HG02840 (cell line): ENCODE measurements around the gene BTBD1.
A peak's percentile ranks its signal among the peaks of the same experiment; 100 is the strongest.

Source experiments
- ATAC-seq: cut with Tn5 transposase; IDR thresholded peaks from one replicate; pipeline ENCODE4 v1.9.1; 2021; ENCODE audit warnings: mild to moderate bottlenecking, moderate library complexity, moderate number of reproducible peaks; ENCODE audit not compliant: unreplicated experiment, low FRiP score

Gene BTBD1

GRCh38 chr15:83066734-83067637 lies at the start of gene BTBD1:
BTBD1 (minus strand) TSS chr15:83067252; CDS start chr15:83067151, 101 bp downstream.
- ATAC-seq = peak; percentile 82

- no peak for ATAC-seq
Observed at GRCh38 chr15:83115831-83116565, 48.9 kb upstream of the BTBD1 start.

DNA sequence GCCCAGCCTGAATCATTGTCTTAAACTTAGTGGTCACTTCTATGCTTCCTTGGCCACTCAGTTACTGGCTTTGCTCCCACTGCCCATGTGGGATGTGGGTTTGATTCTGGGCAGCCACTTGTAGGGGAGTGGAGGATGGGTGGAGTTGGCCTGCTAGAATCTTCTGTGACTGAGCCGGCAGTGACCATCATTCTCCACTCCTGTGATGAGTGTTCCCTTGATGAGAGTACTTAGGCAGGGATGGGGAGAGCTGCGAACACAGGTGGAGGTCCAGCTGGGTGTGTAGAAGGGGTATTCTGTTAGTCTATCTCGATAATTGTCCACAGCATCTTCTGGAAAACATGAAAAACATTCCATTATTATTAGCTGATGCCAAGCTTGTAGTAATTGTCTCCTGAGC lies 48.4 kb upstream of the BTBD1 start:
- no peak for ATAC-seq

DNA sequence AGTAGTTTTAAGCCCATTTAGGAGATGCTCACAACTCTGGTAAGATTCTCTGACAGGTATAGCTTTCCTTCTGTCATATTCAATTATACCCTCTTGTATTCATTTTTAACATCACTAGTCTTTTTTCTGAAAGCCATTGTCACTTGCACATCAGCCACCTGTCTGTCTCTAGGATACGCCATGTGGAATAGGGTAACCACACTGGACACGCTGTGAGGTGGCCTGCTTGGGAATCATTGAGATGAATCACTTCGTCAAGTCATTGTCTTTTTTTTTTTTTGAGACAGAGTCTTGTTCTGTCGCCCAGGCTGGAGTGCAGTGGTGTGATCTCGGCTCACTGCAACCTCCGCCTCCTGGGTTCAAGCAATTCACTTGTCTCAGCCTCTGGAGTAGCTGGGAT lies 47.8 kb upstream of the BTBD1 start:
- ATAC-seq = no peak

GRCh38 chr15:83113881-83114674 lies 47.0 kb upstream of the BTBD1 start:
- ATAC-seq = no peak

DNA sequence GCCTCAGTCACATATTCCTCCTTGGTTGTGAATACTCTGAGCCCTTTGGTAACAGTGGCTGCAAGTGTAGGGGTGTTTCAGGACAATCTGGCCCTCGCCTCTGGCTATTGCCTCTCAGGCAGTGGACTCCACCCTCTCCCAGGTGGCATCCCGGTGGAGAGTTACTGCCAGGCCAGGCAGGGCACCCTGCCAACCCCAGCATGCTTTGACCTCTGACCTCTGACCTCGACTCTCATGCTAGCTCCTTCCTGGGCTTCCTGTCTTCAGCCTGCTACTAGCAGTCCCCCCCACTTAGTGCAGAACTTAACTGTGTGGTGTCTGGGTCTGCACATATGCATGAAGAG lies 45.9 kb upstream of the BTBD1 start:
- no peak for ATAC-seq

DNA sequence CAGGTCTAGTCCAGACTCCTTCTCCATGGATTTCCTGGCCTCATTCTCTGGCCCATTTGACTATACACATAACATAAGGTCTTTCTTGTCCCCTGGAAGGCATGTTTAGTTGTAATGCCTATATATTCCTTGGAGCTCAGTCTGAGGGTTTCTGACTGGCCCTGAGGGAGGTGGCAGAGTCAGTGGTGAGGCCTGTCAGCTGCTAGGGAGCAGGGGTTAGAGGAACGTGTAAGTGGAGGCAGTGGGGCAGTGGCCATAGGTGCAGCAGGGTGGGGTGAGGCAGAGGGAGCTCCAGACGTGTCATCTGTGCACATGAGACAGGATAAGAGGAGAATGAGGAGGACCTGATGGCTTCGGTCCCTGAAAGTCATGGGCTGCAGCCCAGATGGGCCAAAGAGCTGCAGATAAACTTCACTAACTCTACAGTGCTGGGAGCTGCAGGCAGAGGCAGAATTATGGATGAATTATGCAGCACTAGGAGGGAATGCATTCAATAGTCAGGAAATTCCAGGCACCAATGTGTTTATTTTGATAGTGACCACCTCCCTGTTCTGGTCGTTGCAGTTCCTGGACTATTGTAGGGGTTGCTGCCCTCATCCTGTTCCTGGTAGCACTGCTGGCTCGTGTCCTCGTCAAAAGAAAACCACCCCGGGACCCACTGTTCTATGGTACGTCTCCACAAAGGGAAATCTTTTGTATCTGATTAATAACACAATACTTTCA lies 45.3 kb upstream of the BTBD1 start:
- ATAC-seq = no peak

GRCh38 chr15:83111149-83111548 lies 44.1 kb upstream of the BTBD1 start:
- no peak for ATAC-seq

DNA sequence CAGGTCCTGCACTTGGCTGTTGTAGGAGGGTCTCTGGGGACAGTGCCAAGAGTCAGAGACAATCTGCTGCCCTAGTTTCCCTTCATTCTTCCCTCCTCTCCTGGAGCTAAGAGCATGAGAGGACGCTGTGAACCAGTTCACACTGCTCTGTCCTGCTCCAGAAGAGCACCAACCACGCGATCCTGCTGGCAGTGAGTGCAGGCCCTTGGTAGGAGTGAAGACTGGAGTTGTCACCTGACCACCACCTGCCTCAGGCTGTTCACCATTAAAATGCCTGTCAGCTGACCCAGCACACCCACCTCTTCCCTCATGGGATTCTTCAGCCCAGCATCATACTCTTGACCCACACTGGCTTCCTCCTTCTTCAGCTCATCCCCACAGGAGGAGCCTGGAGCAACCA lies 43.3 kb upstream of the BTBD1 start:
- ATAC-seq = no peak

DNA sequence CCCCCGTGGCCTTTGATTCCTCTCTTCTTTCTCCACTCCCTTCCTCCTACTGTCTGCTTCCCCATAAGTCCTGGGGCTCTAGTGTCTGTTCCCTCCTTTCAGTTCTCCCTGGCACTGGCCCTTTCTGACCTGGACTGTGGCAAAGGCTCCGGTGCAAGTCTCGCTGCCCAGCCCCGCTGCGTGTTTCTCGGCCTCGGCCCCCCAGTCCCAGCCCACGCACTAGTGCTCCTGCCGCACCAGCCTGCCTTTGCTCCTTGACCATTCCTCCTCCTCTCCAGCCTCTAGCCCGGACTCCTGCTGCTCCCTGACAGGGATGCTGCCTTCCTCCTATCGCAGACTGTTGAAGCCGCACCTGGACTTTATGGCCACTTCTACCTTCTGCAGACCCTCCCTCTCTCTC lies 42.5 kb upstream of the BTBD1 start:
- no peak for ATAC-seq

DNA sequence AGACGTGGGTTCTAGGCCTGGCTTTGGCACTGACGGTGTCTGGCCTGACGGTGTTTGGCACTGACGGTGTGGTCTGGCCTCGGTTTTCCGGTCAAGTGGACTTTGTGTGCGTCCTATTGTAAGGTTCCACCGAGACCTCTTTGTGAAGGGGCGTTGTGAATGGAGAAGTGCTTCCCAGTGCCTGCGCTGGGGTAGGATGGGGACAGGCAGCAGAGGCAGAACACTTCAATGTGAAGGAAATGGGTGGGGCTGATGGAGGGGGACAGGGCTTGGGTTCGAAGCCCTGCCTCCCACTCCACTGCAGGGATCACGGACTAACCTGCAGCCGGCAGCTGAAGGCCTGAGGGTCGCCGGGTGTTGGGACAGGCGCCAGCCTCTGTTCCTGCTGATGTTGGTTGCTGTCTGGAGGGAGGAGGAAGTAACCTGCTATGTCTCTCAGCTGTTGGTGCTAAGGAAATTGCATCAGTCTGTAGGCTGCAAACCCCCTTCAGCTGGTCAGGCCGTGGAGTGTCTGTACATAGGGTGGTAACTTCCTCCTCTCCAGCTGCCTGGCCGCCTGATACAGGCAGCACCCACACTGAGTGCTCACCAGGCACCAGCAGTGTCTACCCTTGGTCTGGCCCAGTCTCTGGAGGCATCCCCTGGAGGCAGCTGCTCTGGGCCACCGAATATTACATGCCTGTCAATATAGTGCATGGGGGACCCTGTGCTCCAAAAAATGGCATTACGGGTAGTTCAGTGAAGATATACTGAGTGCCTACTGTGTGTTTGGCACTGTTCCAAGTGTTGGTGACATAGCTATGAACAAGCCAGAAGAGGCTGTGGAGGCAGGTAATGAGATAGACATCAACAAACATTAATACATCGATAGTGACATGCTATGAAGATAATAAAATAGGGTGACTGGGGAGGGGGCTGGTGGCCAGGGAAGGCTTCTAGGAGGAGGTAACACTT lies 41.5 kb upstream of the BTBD1 start:
- peak; percentile 54 for ATAC-seq

DNA sequence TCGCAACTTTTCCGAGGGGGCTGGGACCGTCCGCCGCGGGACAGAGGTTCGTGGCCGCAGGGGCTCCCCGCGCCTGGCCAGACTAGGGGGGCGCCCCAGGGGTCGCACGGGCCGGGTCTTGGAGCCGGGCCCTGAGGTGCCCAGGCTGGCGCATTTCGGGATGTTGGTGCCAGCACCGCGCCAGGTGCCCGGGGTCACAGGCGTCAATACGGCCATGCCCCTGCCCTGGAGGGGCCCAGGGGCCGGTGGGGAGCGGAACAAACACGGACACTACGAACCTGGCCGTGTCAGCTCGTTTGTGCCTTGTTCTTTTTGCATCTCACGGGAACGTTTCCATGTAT lies 40.8 kb upstream of the BTBD1 start:
- no peak for ATAC-seq

DNA sequence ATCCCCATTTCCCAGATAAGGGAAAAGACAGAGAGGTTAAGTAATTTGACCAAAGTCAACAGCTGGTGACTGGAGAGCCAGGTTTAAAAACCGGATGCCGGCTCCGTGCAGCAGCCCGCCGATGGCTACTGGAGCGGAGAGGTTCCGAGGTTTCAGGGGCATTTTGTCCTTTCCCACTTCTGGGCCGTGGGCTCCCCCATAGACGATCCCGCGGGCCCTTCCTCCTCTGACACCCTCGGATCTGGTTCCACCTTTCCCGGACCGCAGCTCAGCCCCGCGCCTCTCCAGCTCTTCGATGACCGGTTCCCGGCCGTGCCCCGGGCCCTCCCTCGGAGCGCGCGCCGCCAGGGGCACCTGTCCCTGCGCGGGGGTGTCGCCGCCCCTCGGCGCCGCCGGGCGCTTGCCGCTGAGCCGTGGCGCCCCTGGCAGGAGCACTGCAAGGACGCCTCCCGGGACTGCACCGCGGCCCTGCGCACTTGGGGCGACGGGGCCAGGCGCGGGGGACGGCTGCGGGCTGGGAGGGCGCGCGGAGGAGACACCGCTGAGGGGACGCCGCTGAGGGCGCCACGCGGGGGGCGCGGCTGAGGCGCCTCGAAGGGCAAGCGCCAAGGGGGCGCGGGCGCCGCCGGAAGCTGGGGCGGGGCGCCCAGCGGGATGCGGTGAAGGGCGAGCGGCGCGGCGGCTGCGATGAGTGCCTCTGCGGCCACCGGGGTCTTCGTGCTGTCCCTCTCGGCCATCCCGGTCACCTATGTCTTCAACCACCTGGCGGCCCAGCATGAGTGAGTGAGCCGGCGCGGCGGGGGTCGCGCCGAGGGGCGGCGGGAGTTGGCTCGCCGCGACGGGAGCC lies 40.2 kb upstream of the BTBD1 start, which contains the start of gene TM6SF1:
TM6SF1 (plus strand) TSS at position 652 of the 847 bp plus-strand sequence; CDS start at position 688, 36 bp downstream.
- ATAC-seq = no peak

DNA sequence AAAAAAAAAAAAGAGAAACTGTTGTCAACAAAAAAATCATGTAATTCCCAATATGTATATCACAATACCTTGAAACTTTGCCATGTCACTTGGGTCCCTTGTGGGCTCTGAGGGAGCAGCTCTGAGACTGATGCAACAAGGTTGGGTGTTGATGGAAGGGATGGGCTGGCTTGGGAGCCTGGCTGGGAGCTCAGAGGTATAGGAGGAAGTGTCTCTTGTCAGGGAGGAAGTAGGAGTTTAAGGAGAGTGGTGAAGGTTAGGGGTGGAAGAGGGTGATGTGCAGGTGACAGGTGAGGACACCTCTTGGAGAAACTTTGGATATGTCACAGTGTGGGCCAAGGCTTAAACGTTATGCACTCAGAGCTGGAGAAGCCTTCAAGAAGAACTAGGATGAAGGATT lies 38.4 kb upstream of the BTBD1 start:
- no peak for ATAC-seq

DNA sequence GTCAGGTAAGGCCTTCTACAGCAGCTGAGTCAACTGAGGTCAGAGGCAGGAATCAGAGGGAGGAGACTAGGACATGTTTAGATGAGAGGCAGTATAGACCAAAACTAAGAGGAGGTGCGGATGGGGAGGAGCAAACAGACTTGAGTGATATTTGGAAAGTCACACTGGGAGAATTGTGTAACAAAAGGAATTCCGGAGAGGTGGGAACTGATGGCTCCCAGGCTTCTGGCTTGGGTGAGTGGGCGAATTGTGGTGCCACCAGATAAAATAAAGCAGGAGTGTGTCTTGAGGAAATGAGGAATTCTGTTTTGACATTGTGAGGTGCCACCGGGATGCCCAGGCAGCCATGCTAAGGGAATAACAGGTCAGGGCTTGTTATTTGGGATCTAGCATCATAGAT lies 37.1 kb upstream of the BTBD1 start:
- no peak for ATAC-seq

DNA sequence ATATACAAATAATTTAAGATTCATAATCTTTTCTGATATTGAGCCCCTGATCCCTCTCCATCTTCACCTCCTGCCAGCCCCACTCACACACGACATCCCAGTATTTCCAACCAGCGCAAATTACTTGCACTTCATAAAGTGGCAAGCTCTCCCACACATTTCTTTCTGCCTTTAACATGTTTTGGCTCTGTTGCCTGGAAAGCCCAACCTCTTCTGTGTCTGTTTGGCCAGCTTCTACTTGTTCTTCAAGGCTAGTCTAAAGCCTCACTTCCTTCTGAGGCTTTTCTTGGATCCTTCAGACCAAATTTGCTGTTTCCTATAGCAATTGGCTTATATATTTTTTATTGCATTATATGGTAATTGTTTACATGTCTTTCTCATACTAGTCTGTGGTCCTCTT lies 35.3 kb upstream of the BTBD1 start:
- no peak for ATAC-seq

DNA sequence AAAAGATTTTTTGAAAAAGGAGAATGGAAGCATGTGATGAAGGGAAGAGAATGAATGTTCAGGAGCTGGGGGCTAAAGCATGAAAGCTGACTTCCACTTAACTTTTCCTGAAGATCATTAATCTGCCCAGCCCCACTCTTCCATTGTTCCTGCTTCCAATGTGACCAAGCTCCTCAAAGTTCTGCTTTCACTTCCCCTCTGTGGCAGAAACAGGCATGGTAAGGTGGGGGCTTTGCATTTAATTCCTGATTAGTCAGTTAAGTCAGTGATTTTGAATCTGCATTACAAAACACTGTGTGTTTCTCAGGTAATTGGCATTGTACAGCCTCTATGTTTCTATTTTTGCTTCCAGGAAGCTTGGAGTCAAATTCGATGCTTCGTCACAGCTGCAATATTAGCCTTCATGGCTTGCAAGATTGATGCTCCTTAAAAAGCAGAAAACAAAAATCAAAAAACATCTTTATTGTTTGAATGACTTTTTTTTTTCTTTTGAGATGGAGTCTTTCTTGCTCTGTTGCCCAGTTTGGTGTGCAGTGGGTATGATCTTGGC lies 33.1 kb upstream of the BTBD1 start:
- no peak for ATAC-seq

DNA sequence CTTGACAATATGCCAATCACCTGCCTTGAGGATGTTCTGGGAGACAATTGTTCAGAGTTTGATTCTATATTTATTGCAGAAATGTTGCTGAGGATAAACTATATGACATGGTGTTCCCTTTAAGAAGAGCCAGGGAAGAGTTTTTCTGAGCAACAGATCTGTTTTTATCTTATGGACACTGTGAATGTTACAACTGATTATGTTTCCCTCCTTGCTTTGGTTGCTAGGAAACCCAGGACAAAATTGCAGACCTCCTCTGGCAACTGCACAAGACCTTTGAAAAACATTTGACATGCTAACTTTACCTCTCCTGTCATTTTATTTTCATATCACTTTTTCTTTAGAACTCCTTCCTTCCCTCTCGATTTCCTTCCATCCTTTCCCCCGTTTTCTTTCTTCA lies 32.2 kb upstream of the BTBD1 start:
- ATAC-seq = no peak
